HEK293T (cell line): ENCODE measurements around the gene CENPT.

Experiments
- CTCF ChIA-PET: fragments of 350-600 bp; formaldehyde crosslinking; extraction: SDS; loops from one replicate; lab custom pipeline; 2021; ENCODE audit warnings: antibody characterized with exemption, inconsistent platforms; lab: Yijun Ruan, JAX
- POLR2A ChIA-PET: fragments of 350-600 bp; formaldehyde crosslinking; extraction: SDS; loops from one replicate; lab custom pipeline; 2020; ENCODE audit warnings: antibody characterized with exemption, inconsistent platforms; lab: Yijun Ruan, JAX
- DNase-seq: peaks from one replicate; pipeline ENCODE4 v3.0.0; 2012; ENCODE audit warnings: mixed read lengths; ENCODE audit errors: extremely low spot score
- ARNT ChIP-seq: fragments of 450-650 bp; IDR thresholded peaks from 2 replicates; pipeline ENCODE4 v1.6.1; 2017; ENCODE audit warnings: mild to moderate bottlenecking
- BHLHE40 ChIP-seq: fragments of 450-650 bp; IDR thresholded peaks from 2 replicates; pipeline ENCODE4 v1.6.1; 2016; ENCODE audit warnings: mild to moderate bottlenecking, moderate library complexity, borderline replicate concordance
- CTBP1 ChIP-seq: fragments of 450-650 bp; IDR thresholded peaks from 2 replicates; pipeline ENCODE4 v1.6.1; 2016; ENCODE audit warnings: borderline replicate concordance
- ELF4 ChIP-seq: fragments of 450-650 bp; IDR thresholded peaks from 2 replicates; pipeline ENCODE4 v1.6.1; 2017; ENCODE audit warnings: antibody characterized with exemption
- FOXA1 ChIP-seq: fragments of 450-650 bp; IDR thresholded peaks from 2 replicates; pipeline ENCODE4 v1.6.1; 2016; ENCODE audit warnings: mild to moderate bottlenecking
- FOXK2 ChIP-seq: fragments of 450-650 bp; IDR thresholded peaks from 2 replicates; pipeline ENCODE4 v1.6.1; 2016; ENCODE audit warnings: mild to moderate bottlenecking
- FOXM1 ChIP-seq: fragments of 450-650 bp; IDR thresholded peaks from 2 replicates; pipeline ENCODE4 v1.6.1; 2017; ENCODE audit warnings: mild to moderate bottlenecking, borderline replicate concordance
- HDGF ChIP-seq: fragments of 450-650 bp; IDR thresholded peaks from 2 replicates; pipeline ENCODE4 v1.6.1; 2017; ENCODE audit warnings: antibody characterized with exemption, borderline replicate concordance
- L3MBTL2 ChIP-seq: fragments of 450-650 bp; conservative IDR thresholded peaks from 2 replicates; pipeline ENCODE4 v1.6.1; 2016; ENCODE audit warnings: mild to moderate bottlenecking
- LEF1 ChIP-seq: fragments of 450-650 bp; IDR thresholded peaks from 2 replicates; pipeline ENCODE4 v1.6.1; 2017; ENCODE audit warnings: mild to moderate bottlenecking, borderline replicate concordance
- NFRKB ChIP-seq: fragments of 450-650 bp; IDR thresholded peaks from 2 replicates; pipeline ENCODE4 v1.6.1; 2016; ENCODE audit warnings: mild to moderate bottlenecking, moderate library complexity
- SP1 ChIP-seq: fragments of 450-650 bp; IDR thresholded peaks from 2 replicates; pipeline ENCODE4 v1.6.1; 2017
- SUZ12 ChIP-seq: fragments of 450-650 bp; IDR thresholded peaks from 2 replicates; pipeline ENCODE4 v1.6.1; 2016; ENCODE audit warnings: mild to moderate bottlenecking
- TARDBP ChIP-seq: fragments of 450-650 bp; IDR thresholded peaks from 2 replicates; pipeline ENCODE4 v1.6.1; 2016
- ZNF384 ChIP-seq: fragments of 450-650 bp; IDR thresholded peaks from 2 replicates; pipeline ENCODE4 v1.6.1; 2016
- TF ChIP-seq, protein P1 (sequence below): fragments of 450-650 bp; IDR thresholded peaks from 2 replicates; pipeline ENCODE4 v1.6.1; 2016

Gene CENPT

DNA sequence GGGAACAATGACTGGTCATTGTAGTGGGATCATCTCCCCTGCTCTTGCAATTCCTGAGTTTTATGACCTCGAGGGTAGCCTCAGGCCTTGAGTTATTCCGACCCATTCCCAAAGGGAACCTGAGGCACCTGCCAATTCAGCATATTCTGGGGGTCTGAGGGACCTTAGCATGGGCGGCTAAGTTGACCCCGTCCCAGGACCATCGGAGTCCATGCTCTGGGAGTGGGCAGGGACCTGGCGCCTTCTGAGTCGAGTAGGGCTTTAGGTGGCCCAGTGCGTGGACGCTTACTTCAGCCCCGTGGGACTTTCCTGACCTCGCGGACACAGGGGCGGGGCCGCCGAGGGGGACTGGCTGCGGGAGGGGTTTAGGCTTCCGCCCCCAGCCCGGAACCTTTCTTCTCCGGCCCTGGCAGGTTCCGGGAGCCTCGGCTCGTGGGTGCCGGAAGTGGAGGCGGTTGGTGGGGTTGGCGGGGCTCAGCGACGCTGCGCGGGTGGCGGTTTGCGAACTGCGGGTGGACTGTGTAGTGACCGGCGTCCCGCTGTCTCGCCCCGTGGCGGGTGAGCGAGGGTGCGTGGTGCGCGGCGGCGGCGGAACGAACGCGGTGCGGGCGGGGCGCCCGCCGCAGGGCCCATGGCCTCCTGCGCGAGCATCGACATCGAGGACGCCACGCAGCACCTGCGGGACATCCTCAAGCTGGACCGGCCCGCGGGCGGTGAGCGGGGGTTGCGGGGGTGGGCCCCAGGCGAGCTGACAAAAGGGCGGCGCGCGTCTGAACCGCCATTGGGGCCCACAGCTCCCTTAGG lies 25.3 kb upstream of the CENPT start, which contains the start of gene EDC4:
Gene EDC4, plus strand, starts transcription at position 422 of the 804 bp plus-strand sequence. Its CDS starts 210 bp downstream, at position 632.
- TF ChIP-seq TARDBP (no peak), SUZ12 (no peak), SP1 (no peak), FOXK2 (no peak), NFRKB (no peak), ARNT (peak; percentile 74; the same call in 1 of the 2 replicates), FOXM1 (peak; percentile 65; the same call in 1 of the 2 replicates), CTBP1 (peak; percentile 82), HDGF (no peak), LEF1 (no peak), ELF4 (no peak), BHLHE40 (no peak), ZNF384 (no peak), FOXA1 (no peak), L3MBTL2 (no peak)
- TF ChIP-seq, protein P1, sequence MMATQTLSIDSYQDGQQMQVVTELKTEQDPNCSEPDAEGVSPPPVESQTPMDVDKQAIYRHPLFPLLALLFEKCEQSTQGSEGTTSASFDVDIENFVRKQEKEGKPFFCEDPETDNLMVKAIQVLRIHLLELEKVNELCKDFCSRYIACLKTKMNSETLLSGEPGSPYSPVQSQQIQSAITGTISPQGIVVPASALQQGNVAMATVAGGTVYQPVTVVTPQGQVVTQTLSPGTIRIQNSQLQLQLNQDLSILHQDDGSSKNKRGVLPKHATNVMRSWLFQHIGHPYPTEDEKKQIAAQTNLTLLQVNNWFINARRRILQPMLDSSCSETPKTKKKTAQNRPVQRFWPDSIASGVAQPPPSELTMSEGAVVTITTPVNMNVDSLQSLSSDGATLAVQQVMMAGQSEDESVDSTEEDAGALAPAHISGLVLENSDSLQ: no peak
- ChIA-PET POLR2A (interaction anchor here (0.8 to 1.6 kb wide), 8 partner anchors 9 to 151 kb away, joined by 3 to 6 read pairs (median 4); partner anchors contain the start of gene DUS2), CTCF (interaction anchor here (0.9 to 1.3 kb wide), 2 partner anchors 11 to 13 kb away, joined by 3 to 8 read pairs; partner anchors contain the start of gene NRN1L)
- peak; percentile 90 for DNase-seq

DNA sequence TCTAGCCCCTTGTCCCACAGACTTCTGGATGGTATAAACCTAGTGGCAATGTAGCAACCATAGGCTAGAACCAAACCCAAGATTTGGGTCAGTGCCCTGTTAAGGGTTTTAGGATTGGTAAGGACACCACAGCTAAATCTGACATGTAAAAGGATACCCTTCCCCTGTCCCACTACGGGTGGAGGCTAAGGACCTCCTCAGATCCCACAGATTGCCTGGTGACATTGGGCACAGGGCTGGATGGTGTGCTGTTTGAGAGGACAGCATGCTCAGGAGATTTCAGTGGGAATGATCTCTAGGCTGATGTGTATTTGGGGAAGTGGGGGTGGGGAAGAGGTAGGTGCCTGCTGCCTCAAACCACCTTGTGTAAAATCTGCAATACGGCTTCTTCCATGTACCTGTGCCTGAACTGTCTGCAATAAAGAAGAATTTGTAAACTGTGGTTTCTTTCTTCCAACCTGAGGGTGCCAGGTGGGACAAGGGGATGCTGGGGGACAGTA lies 24.7 kb upstream of the CENPT start:
- ChIA-PET POLR2A (interaction anchor here (0.6 to 1.2 kb wide), 3 partner anchors 26 to 387 kb away, joined by 3 to 4 read pairs (median 4); no protein-coding TSS in a partner anchor), CTCF (no interaction called here)
- no peak for TF ChIP-seq BHLHE40
- no peak for TF ChIP-seq L3MBTL2
- TF ChIP-seq, protein P1: no peak
- no peak for TF ChIP-seq FOXA1
- no peak for TF ChIP-seq LEF1
- no peak for TF ChIP-seq FOXM1
- TF ChIP-seq CTBP1: no peak
- no peak for TF ChIP-seq ZNF384
- TF ChIP-seq ELF4: no peak
- TF ChIP-seq TARDBP: no peak
- TF ChIP-seq ARNT: no peak
- no peak for TF ChIP-seq SUZ12
- TF ChIP-seq SP1: no peak
- DNase-seq: no peak

DNA sequence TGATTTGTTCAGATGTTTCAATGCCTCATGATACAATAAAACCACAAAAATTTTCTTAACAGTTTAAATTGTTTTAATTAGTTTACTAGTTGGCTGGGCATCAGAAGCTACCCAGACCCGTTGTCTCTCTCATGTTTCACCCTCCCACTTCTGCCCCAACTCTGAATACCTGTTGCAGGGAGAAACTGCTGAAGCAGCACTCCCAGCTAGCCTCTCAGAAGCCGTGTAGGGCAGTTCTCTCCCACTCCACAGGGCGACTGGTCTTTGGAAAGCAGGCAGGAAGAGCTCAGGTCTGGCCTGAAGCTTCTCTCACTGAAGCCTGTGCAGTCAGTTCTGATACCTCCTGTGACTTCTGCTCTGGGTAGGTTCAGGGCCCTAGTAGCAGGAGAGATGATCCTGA lies 23.8 kb upstream of the CENPT start:
- TF ChIP-seq TARDBP (no peak), CTBP1 (no peak), FOXA1 (no peak), LEF1 (no peak), FOXM1 (no peak), ZNF384 (no peak), NFRKB (no peak), SUZ12 (no peak), ARNT (no peak), HDGF (no peak), FOXK2 (no peak), ELF4 (no peak), L3MBTL2 (no peak), BHLHE40 (no peak), SP1 (no peak)
- TF ChIP-seq, protein P1: no peak
- ChIA-PET CTCF (interaction anchor here (1.8 kb wide), 1 partner anchor 13 kb away, joined by 5 read pairs; the partner anchor contains the start of gene NRN1L), POLR2A (interaction anchor here (0.7 to 1.2 kb wide), 3 partner anchors 25 to 55 kb away, joined by 3 to 4 read pairs (median 4); no protein-coding TSS in a partner anchor)
- DNase-seq: no peak

DNA sequence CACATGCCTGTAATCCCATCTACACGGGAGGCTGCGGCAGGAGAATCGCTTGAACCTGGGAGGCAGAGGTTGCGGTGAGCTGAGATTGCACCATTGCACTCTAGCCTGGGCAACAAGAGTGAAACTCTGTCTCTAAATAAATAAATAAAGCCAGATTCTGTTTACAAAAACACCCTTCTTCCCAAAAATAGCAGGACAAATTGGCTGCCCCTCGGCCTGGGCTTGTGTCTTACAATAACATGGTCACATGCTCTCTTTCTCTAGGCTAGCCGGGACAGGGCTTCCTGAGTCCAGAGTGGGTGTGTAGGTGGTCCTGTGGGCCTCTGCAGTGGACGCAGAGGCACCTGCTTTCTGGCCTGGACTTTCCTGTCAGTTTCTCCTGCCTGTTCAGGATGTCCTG lies 22.2 kb upstream of the CENPT start:
- no peak for TF ChIP-seq NFRKB
- no peak for TF ChIP-seq ZNF384
- no peak for TF ChIP-seq TARDBP
- TF ChIP-seq HDGF: no peak
- TF ChIP-seq, protein P1: no peak
- TF ChIP-seq FOXK2: no peak
- TF ChIP-seq BHLHE40: no peak
- TF ChIP-seq ARNT: no peak
- TF ChIP-seq L3MBTL2: no peak
- no peak for TF ChIP-seq ELF4
- no peak for TF ChIP-seq CTBP1
- no peak for TF ChIP-seq SP1
- no peak for TF ChIP-seq LEF1
- DNase-seq: no peak
- POLR2A ChIA-PET: interaction anchor here (0.9 to 1.1 kb wide), 2 partner anchors 23 to 53 kb away, joined by 3 read pairs; partner anchors contain the start of gene NUTF2
- CTCF ChIA-PET: interaction anchor here (0.6 to 1.8 kb wide), 2 partner anchors 15 to 29 kb away, joined by 4 to 5 read pairs; partner anchors contain the start of gene NRN1L

DNA sequence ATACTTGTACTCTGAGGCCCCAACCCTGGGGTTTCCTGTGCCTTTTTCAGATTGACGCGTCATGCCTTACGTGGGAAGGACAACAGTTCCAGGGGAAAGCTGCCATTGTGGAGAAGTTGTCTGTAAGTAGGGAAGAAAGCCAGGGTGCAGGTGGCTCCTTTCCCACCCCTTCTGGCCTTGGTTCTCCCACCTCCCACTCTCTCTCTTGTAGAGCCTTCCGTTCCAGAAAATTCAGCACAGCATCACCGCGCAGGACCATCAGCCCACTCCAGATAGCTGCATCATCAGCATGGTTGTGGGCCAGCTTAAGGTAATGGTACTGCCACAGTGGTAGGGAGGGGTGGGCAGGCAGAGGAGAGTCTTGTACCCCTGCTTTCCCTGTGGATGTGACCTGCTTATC lies 20.8 kb upstream of the CENPT start:
- ChIA-PET CTCF (interaction anchor here (0.8 kb wide), 1 partner anchor 53 kb away, joined by 4 read pairs; no protein-coding TSS in a partner anchor), POLR2A (no interaction called here)
- DNase-seq: no peak
- no peak for TF ChIP-seq NFRKB
- TF ChIP-seq SP1: no peak
- TF ChIP-seq TARDBP: no peak
- TF ChIP-seq, protein P1: no peak
- no peak for TF ChIP-seq HDGF
- no peak for TF ChIP-seq ARNT
- TF ChIP-seq ZNF384: no peak
